ENCODE results near the gene ATG7.

Gene ATG7

DNA sequence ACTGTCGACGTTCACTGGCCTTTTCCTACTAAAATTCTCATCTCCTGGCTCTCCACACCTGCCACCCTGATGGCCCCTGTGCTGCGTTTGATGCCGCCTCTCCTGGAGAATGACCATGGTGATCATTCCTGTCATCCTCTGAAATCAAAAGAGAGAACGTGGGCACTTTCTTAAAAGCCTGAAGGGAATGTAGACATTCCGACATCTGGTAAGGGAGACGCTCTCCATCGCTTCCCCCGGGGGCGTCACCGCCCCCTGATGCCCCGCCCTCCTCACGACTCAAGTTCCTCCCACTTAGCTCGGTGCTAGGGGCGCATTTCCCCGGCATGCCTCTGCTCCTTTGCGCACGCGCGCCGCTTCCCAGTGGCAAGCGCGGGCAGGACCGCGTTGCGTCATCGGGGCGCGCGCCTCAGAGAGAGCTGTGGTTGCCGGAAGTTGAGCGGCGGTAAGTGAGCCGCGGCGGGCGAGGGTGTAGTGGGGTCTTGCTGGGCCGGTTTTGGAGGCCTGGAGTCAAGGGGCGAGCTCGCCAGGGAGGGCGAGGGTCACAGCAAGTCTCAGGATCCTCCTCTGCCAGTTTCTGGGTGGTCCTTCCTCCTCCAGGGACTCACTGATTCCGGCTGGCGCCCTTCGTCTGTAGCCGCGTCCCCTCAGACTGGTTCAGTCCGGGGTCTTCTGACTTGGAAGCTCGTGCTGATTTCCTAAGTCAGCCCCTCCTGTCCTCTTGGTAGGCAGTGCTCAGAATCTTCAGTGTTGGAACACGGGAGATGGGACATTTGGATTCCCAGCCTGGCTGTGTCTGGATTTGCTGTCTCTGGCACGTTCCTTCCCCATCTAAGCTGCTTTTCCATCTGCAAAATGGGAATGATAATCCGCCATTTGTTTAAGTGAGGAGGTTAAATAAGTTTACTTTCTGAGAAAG lies at the start of gene ATG7:
ATG7 (plus strand) TSS at position 412 of the 919 bp plus-strand sequence. CDS start 26,299 bp downstream, outside the sequence.
- DNase-seq (ENCODE audit: low read depth in 3 of 3): peak; percentile 93 to 96 (median 94)

GRCh38 chr3:11224010-11224409 lies 48.2 kb upstream of the ATG7 start:
- DNase-seq (ENCODE audit: low read depth in 3 of 3): no peak

DNA sequence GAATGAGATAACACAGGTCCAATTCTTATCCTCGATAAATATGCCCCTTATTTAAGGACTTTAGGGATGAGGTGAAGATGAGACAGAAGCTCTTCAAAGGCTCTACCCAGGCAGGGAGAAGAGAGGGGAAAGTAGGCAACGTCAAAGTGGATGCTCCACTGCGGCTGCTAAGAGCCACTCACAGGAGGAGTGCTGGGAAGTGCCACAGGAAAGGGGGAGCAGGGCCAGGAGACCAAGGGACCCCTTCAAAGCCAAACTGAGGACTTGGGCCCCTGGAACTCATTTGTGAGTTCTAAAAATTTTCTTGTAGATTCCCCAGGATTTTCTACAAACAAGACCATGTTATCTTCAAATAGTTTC lies 47.3 kb upstream of the ATG7 start:
- DNase-seq (ENCODE audit: low read depth in 3 of 3): no peak

- no peak for DNase-seq (ENCODE audit: low read depth in 3 of 3)
Observed at GRCh38 chr3:11226042-11226370, 46.2 kb upstream of the ATG7 start.

DNA sequence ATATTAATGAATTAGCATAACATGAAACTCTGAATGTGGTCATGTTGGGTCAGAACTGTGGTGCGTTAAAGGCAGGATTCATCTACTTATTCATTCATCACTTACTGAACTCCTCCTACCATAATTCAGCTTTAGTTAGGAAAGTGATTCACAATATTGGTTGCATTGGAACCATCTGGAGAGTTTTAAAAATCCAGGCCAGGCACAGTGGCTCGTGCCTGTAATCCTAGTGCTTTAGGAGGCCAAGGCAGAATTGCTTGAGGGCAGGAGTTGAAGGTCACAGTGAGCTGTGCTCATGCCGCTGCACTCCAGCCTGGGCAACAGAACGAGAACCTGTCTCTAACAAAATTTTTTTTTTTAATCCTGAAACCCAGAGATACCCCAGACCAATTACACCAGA lies 44.2 kb upstream of the ATG7 start:
- DNase-seq (ENCODE audit: low read depth in 3 of 3): no peak

DNA sequence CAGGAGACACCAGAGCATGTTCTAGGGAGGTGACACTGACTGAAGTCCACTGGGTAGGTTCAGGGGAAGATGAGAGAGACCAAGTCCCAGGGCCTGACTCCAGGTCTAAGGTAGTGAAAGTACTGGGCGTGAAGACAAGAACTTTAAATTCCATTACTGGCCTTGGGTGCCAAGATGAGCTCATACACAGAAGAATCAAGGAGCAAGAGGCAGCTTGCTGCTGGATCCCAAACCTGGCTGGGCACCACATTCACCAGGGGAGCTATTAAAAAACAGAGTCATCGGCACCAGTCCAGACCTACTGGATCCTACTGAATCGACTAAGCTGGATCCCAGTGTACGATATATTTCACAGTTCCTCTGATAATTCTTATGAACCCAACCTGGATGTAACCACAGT lies 42.1 kb upstream of the ATG7 start:
- DNase-seq (ENCODE audit: low read depth in 3 of 3): no peak

DNA sequence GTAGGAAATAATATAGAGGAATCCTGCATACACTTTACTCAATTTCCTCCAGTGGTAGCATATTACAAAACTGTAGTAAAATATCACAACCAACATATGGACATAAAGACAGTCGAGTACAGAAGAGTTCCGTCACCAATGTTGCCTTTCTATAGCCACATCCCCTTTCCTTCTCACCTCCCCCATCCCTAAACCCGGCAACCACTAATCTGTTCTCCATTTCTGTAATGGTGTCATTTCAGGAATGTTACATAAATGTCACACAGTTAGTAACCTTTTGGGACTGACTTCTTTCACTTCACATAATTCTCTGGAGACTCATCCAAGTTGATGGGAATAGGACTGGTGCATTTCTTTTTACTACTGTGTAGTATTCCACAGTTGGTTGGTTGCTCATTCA lies 41.4 kb upstream of the ATG7 start:
- no peak for DNase-seq (ENCODE audit: low read depth in 3 of 3)

- no peak for DNase-seq (ENCODE audit: low read depth in 3 of 3)
Observed at GRCh38 chr3:11235385-11235784, 36.8 kb upstream of the ATG7 start.

DNA sequence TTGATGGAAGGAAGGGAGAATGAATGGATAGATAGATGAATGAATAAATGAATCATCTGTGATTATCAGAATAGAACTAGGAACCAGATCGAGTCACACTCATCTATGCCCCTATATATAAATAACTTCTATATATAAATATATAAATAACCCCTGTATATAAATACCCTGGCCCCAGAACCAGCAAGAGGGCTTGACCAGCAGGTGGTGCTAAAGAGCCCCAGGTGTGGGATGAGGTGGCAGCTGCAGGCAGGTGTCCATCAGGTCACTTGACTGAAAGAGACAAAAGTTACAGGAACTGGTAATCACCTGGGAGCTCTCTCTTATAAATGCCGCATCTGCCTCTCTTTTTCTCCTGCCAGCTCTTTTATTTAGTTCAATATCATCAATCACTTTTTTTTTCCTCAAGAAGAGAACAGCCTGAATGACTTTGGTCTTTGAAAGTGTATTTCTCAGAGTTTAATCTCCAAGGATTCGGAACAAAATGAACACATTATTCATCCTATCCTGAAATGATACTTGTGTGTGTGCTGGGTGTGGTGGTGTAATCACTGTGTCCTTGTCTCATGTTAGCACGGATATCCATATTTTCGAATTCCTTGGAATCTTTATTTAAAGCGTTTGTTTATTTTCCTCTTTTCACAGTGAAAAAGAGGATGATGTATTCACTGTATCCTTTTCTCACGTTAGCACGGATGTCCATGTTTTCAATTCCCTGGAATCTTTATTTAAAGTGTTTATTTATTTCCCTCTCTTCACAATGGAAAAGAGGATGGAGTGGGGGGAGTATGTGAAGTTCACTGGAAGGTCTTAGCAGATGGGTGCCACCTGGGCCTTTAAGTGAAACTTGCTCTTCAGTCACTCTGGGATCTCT lies 35.4 kb upstream of the ATG7 start:
- peak; percentile 70 to 85 (median 76) for DNase-seq (ENCODE audit: low read depth in 3 of 3)

- DNase-seq (ENCODE audit: low read depth in 3 of 3): no peak
Observed at GRCh38 chr3:11238060-11238459, 34.1 kb upstream of the ATG7 start.

DNA sequence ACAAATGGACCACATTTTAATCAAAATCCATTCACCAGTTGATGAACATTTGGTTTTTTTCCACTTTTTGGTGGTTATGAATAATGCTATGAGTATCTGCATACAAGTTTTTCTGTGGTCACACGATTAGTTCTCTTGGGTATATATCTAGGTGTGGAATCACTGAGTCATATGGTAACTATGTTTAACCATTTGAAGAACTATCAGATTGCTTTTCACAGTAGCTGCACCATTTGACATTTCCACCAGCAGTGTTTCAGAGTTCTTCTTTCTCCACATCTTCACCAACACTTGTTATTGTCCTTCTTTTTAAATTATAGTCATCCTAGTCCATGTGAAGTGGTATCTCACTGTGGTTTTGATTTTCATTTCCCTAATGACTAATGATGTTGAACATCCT lies 33.3 kb upstream of the ATG7 start:
- DNase-seq (ENCODE audit: low read depth in 3 of 3): no peak

- no peak for DNase-seq (ENCODE audit: low read depth in 3 of 3)
Observed at GRCh38 chr3:11239796-11240195, 32.4 kb upstream of the ATG7 start.

- DNase-seq (ENCODE audit: low read depth in 3 of 3): peak; percentile 23 to 43 (median 33)
Observed at GRCh38 chr3:11240496-11240895, 31.7 kb upstream of the ATG7 start.

GRCh38 chr3:11244121-11244677 lies 28.0 kb upstream of the ATG7 start:
- DNase-seq (ENCODE audit: low read depth in 3 of 3): no peak

DNA sequence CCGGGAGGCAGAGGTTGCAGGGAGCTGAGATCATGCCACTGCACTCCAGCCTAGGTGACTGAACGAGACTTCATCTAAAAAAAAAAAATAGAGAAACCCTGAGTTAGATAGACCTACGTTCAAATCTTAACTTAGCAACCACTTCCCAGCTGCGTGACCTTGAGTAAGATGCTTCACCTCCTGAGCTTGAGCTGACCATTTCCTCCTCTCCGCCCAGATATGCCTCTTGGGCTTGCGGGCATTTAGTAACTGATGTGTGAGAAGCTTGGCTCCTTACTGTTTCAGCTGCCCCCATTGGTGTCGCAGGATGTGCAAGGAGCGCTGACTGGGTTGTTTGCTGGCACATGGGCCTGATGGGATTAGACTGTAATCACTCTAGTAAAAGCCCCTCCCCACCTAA lies 26.9 kb upstream of the ATG7 start:
- no peak for DNase-seq (ENCODE audit: low read depth in 3 of 3)

- no peak for DNase-seq (ENCODE audit: low read depth in 3 of 3)
Observed at GRCh38 chr3:11245827-11246662, 26.2 kb upstream of the ATG7 start.

GRCh38 chr3:11246663-11246970 lies 25.6 kb upstream of the ATG7 start:
- DNase-seq (ENCODE audit: low read depth in 3 of 3): no peak

GRCh38 chr3:11247362-11247761 lies 24.8 kb upstream of the ATG7 start:
- no peak for DNase-seq (ENCODE audit: low read depth in 3 of 3)

DNA sequence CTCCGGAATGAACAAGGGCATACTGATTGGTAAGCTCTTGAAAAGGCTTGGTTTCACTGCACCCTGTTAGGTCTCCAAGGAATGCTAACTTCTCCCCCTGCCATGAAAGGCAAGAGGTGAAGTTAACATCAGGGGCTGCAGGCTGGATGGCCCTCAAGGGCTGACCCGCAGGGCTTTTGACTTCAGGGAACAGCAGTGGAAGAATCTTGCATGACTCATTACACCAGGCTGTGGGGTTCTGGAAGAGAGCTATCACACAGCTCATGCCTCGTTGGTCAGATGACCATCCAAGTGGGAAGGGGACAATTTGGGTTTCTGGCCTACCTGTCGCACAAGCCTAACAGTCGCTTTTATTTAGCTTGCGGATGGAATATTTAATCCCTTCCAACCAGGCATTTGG lies 23.6 kb upstream of the ATG7 start:
- DNase-seq (ENCODE audit: low read depth in 3 of 3): no peak

DNA sequence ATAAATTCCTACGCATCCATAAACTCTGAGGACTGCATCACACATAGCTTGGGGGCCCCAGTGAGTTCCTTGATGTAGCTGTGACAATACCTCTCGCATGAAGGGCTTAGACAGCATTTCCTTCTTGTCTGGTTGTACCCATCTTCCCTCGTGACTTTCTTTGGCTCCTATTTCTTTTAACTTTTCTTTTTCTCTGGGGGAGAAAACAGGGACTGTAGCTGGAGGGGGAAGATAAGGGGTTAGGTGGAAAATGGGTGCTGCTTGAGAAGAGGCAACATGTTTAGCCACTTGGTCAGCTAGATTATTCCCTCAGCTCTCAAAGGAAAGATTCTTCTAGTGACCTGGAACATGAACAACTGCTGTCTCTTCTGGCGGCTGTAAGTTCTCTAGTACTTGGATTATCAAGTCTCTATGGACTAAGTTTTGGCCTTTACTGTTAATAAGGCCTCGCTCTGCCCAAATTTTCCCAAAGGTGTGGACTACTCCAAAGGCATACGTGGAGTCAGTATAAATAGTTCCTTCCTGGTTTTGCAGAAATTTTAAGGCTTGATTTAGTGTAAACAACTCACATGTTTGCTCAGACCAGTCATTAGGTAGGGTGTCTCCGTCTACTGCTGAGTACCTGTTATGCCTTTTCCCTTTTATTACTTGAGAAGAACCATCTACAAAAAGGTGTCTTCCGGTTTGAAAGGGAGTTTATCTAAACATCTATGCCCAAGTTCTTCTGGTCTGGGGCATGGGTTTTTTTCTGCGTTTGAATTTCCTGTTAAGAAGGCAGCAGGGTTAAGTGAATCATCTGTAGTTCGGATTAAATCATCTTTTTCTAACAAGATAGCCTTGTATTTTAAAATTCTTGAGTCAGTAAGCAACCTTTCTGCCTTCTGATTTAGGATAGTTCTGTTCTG lies 21.0 kb upstream of the ATG7 start:
- DNase-seq (ENCODE audit: low read depth in 3 of 3): no peak

DNA sequence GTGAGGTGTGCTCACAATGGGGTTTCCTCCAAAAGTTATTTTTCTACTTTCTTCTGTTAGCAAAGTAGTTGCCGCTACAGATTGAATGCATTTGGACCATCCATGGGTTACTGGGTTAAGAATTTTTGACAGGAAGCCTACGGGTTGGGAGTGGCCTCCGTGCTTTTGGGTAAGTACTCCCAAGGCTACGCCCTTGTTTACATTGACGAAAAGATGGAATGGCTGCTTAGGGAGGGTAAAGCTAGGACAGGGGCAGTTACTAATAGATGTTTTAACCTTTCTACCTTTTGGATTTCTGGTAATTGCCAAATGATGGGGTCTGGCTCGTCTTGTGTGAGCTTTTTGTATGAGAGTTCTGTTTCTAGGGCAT lies 20.4 kb upstream of the ATG7 start:
- DNase-seq (ENCODE audit: low read depth in 3 of 3): no peak
